Stimulated activated CD8-positive, alpha-beta memory T cell treated with anti-CD3 and anti-CD28 coated beads, Interleukin-4, amount 100 ng/mL, for 24 hours (primary cell): ENCODE results near the gene ARMC8.

Experiments used
- DNase-seq: peaks from one replicate; pipeline ENCODE4 v3.0.0-alpha.2; 2020; ENCODE audit warnings: low read depth

ARMC8 gene

DNA sequence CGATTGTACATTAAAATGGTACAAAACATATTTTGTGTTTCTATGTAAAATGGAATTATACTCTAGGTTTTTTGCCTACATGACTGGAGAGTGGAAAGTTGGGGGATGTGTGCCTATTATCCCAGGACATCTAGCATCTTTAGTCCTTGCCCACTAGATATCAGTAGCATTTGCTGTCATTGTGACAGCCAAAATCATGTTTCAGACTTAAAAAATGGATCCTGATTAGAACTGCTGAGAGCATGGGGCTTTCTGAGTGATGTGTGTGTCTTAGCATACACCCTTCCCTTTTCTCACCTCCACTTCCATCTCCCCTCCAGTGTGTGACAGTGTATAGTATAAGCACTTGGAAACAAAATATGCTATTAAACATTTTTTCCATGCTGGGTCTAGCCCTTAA lies 13.3 kb downstream of the ARMC8 start:
- no peak for DNase-seq

DNA sequence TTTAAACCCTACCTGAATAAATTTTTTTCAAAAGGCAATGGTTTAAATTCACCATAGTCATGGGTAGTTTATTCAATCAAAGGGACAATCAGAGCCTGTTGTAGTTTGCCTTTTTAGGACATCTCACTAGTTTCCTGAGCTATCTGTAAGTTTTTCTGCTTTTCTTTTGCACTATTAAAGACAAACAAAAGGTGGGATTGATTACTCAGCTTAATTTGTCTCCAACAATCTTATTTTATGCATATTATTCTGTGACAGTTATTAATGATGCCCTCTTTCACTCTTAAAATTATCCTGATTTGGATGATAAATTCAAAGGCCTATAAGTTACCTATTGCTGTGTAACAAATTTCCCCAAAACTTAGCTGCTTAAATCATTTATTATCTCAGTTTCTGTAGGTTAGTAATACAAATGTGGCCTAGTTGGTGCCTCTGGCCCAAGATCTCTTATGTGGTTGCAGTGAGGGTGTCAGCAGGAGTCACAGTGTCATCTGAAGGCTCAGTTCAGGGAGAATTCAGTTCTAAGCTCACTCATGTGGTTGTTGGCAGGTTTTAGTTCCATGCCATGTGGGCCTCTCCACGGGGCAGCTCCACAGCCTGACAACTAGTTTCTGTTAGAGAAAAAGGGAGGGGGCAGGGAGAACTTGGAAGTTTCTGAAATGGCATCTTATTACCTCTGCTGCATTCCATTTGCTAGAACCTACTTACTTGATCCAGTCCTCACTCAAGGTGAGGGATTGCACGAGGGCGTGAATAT lies 16.0 kb downstream of the ARMC8 start:
- no peak for DNase-seq

DNA sequence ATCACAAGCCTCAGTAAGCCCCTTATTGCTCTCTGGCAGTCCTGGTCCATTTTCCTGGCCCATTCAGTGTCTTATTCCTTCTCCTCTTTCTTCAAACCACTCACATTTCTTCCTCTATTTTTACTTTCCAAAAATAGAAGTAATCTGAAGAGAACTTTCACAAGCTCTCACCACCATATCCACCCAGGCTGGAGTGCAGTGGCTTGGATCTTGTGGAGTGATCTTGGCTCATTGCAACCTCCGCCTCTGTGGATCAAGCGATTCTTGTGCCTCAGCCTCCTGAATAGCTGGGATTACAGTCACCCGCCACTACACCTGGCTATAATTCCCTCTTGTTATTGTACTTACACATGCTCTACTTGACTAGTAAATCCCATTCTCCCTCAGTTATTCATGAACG lies 16.8 kb downstream of the ARMC8 start:
- no peak for DNase-seq

DNA sequence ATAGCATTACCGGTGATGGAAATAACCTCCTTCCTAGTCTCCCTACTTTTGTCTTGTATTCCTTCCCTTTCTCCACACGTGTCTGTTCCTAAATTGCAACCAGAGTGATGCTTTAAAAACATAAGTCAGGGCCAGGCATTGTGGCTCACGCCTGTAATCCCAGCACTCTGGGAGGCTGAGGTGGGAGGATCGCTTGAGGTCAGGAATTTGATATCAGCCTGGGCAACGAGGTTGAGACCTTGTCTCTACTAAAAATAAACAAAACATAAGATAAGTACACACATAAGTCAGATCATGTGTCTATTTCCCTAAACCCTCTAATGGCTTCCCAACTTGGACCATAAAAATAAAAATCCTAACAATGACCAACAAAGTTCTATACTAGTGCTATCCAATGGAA lies 18.4 kb downstream of the ARMC8 start:
- no peak for DNase-seq

DNA sequence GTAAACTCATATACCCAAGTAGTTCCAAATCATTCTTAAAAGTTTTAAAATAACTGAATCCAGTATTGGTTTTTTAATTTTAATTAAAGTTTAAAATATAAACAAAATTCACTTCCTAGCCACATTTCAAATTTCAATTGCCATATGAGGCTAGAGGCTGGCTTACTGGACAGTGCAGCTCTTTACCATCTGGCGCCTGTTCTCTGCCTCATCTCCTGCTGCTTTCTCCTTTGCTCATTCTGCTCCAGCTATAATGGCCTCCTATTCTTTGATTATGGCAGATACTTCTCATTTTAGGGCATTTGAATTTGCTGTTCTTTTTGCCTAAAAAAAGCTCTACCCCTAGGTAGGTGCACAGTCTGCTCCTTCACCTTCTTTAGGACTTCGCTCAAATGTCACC lies 19.1 kb downstream of the ARMC8 start:
- no peak for DNase-seq

DNA sequence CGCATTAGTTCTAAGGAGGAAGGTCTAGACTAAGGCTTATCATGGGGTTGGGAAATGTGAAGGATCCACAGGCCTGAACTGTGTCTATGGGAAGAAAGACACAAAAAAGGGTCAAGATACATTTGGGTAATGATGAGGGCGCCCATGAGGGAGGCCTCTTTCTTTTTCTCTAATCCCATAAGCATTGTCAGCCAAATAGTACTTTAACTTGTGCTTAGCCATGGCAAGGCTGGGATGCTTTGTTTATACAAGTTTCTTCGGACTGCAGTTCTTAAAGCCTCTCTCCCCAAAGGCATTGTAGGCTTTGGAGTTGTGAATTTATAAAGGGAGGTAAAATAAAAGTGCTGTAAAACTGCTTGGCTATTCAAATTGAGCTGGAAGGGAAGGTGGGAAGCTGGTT lies 23.4 kb downstream of the ARMC8 start:
- no peak for DNase-seq

DNA sequence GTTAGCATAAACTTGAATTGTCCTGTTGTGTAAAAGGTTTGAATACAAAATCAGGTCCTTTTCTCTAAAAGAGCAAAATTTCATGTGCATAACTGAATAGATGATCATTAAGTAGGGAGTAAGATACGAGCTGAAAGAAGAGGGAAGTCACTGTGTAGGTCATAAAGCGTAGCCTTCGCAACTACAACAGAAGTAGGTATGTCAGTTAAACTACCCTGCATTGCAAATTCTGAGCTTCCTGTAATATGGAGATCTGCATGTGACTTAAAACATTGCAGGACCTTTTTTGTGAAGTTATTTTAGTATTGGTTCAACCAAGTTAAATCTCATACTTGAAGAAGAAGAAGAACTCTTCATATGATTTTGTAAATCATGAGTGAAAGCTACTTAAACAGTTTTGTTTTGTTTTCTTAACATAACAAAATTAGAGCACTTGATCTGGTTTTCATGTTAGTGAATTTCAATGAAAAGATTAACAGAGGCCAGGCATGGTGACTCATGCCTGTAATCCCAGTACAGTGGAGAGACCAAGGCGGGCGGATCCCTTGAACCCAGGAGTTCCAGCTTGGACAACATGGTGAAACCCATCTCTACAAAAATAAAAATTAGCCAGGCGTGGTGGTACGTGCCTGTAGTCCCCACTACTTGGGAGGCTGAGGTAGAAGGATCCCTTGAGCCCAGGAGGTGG lies 26.4 kb downstream of the ARMC8 start:
- no peak for DNase-seq

DNA sequence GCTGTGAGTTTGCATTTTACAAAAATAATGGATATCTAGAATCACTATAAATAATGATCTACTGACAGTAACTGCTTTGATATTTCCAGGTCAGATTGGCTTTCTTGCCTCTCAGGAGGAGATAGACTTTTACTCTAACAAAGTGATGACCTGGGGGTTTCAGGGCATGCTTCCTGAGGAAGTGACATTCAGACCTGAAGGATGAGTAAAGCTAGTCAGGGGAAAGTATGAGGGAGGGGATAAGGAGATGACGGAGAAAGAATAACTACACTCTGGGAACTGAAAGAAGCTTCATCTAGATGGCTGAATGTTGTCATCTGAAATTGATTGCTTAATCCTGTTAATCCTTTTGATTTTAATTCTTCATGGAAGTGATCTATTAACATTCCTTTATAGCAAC lies 32.2 kb downstream of the ARMC8 start:
- DNase-seq = no peak

DNA sequence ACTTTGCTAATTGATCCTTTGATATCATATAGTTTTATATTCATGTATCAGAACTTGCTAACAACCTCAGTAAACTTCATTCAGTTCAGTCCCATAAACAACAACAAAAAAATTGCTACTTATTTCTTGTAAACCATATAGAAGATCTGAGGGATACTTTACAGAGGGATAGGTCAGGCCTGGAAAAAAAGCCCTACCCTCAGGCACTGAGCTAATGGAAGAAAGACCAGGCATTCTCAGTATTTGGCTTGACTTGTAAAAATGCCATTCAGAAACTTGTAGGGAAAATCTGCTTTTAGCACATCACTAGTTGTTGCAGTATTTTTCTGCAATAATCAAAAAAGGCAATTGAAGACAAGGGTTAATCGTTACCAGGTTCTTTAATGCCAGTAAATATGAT lies 33.1 kb downstream of the ARMC8 start:
- DNase-seq = no peak

DNA sequence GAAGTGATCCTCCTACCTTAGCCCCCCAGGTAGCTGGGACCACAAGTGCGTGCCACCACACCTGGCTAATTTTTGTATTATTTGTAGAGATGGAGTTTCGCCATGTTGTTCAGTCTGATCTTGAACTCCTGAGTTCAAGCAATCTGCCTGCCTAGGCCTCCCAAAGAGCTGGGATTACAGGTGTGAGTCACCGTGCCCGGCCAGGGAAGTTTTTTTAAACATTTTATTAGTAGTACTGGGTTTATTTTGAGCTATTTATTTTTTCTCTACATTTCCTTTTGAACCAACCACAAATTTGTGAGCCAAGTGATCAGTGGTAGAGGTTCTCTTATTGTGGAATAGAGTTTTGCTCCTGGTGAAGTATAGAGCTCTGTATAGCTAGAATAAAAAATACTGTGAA lies 33.7 kb downstream of the ARMC8 start:
- DNase-seq = no peak

DNA sequence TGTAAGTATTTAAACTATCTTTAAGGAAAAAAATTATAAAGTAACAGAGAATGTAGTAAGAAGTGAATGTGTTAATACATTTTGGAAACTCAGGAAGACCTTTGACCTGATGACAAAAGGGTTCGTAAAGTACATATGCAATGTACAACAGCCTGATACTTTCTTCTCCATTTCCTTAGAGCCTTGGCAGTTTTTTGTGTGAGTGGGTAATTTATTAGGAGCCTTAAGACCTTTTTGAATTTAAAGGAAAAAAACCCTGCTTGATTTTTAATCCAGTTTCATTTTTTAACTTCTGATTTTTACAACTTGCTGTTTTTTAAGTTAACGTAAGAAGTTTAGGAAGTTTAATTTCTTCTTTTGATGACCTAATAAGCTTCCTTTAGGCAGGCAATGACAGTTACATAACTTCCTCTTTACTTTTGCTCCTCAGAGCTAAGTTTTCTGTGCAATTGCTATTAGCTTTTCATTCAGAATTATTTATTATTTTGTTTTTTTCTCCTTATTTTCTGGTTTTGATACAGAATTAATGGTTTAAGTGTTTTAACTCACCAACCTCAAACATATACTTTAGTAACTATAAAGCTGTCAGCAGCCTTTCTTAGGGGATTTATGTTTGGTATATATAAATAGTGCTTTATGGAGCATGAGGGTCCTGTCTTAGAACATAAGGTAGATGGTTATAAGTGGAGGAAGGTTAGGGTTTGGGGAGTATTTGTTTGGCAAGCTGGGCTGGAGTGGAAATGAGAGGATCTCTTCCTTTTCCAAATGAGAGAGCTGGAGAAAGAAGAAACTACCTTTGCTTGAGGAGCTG lies 35.2 kb downstream of the ARMC8 start:
- no peak for DNase-seq

DNA sequence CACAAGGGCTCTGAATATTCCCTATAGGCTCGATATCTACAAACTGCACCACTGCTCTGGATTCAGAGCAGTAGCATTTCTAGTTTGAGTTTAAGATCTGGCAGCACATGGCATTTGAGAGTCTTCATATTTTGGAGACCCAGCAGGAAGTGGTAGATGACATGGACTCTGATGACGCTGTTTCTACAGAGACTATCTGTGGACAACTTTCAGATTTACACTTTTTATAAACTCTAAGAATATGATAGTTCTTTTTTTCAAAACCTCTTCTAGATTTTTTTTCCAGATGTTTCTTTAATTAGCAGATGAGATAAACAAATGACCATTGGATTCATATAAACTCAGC lies 35.8 kb downstream of the ARMC8 start:
- no peak for DNase-seq

DNA sequence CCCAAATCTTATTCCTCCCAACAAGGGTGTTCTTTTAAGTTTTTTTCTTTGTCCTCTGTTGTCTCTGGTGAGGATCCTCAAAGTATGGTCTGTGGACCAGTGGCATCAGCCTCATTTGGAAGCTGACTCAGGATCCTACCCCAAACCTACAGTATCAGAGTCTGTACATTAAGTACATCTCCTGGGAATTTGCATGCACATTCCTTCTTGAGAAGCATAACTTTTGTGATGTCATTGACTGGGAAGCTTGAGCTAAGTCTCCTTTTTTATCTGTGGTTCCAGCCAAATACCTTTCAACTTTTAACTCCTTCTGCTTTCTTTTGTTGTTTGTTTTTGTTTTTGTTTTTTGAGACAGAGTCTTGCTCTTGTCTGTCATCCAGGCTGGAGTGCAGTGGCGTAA lies 40.5 kb downstream of the ARMC8 start:
- no peak for DNase-seq

DNA sequence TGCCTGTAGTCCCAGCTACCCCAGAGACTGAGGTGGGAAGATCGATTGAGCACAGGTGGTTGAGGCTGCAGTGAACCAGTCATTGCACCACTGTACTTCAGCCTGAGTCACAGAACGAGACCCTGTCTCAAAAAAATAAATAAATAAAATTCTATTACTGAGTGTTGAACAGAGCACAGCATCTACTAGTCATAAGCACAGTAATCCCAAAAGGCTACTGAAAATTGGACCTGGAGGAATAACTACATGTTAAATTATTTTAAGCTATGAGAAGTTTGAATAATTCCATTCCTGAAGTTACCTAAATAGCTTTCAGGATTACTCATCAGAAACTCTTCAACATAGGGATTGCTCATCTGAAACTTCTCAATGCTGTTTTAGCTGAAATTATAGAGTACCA lies 43.4 kb downstream of the ARMC8 start:
- DNase-seq = no peak

DNA sequence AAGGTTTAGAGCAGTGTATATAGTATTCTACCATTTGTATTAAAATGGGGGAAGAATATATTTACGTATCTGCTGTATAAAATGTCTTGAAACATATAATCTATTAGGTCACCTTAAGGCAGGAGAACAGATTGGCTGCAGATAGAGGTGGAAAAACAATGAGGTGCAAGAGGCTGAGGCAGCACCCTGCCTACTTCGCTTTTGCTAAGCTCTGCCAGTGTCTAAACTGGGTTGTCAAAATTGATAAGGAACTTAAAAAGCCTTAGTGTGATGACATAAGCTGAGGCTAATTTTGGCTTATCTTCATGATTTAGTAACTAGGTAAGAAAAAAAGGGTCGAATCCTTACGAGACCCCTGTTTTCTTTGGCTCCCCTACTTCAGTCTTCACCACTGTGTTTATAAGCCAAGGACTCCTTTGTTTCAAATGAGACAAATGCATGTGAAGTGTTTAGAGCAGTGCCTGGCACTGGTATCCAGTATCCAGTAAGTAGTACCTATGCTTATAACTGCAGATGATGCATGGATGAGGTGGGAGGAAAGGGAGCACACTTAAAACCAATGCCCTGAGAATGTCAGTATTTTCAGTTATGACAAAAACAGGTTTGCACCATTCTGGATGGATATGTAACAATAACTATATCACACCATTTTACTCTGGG lies 45.7 kb downstream of the ARMC8 start:
- no peak for DNase-seq

DNA sequence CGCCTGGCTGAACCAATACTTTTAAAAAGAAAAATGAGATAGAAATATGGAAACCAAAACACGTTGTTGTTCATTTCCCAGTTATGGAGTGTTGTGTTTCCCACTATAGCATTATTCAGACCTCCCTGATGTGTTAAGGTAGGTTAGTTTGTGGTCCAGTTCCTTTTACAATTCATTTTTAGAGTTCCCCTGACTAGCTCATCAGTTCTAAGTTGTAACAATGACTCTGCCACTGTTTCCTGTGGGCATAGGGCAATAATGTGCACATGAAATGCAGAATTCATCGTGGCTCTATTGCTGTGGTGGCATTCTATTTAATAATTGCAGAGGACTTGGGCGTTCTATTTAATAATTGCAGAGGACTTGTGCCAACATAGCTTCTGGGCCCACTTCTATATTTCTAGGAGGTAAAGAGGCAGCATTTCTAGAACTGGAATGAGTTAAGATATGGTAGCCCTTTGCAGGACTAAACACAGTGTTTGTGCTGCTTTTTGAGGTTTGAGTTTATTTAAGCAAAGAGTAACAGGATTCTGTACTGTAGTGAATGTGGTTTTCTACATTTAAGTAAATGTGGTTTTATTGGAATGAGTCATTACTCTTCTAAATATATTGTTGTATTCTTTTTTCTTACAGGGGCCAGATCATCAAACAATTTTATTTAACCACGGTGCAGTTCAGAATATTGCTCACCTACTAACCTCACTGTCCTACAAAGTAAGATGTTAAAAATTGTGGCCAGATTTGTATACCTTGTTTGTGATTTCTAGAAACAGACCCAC lies 47.5 kb downstream of the ARMC8 start:
- DNase-seq = no peak

DNA sequence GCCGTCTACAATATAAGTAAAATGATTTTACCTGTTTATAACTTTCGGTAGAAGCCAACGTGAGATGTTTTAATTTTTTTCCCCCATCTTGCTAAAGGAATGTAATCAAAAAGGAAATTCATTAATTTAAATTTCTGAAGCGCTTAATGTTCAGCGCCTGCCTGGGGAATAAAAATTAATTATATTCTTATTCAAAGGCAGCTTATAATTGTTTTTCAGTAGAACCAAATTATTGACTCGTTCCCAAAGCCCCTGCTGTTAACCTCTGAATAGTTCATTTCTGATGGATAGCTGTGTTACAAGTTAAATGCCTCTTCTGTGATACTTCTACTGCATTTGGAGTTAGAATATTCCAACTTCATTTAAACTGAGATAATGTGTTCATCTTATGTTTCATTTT lies 51.6 kb downstream of the ARMC8 start:
- no peak for DNase-seq

DNA sequence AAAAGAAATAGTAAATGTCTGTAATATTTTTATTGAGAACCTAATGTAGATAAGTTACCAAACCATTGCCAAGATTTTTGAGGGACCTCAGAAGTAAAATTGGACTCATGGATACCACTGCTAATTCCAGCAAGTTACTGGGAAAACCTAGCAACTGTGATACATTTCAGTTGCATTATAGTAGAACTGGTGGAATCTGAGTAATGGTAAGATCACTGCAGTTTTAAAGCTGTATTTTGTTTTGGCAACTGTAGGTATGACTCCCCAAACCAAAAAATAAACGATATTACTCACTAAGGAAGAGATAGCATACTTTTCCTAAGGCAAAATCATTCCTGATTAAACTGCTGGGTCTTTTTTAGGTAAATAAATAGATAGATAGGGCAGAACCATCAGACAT lies 54.0 kb downstream of the ARMC8 start:
- no peak for DNase-seq

DNA sequence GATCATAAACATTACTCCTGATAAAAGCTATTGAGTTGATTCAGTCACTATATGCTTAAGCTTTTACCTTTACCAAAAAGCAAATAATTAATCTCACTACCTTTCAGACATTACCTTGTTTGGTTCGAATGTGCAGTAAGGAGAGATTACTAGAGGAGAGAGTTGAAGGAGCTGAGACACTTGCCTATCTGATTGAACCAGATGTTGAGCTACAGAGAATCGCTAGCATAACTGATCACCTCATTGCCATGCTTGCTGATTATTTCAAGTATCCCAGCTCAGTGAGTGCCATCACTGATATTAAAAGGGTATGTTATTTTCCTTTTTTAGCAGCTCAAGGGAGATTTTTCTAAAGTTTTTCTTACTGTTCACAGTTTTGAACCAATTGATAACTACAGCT lies 54.6 kb downstream of the ARMC8 start:
- DNase-seq = no peak

DNA sequence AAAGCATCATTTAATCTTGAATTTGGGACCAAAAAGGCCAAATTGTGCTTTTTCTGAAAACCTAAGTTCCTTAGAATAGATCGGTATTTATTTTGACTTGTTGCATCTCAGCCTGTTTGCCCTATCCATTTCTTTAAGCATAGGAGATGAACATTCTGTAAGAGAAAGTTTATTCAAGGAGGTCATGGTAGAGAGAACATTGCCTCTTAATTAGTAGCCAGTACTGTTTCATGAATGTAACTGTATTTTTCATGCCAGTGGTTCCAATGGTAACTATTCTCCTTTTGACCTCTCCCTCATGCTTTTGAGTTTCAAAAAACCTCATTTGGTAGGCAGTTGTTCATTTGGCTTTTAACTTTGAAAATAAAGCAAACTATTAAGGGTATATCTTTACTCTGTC lies 55.4 kb downstream of the ARMC8 start:
- no peak for DNase-seq

DNA sequence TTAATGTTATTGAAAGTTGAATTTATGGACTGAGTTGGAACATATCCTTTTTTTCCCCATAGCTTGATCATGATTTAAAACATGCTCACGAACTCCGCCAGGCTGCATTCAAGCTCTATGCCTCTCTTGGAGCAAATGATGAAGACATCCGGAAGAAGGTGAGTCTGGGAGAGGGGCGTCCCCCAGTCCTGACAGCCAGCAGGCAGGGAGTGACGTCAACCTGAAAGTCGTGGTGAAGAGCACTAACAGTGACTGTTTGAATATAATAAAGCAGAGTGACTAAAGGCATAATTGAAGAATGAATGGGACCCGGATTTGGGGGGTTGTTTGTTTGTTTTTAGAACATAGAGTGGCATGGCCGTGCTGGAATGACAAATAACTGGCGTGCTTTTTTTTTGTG lies 57.9 kb downstream of the ARMC8 start:
- DNase-seq = no peak

DNA sequence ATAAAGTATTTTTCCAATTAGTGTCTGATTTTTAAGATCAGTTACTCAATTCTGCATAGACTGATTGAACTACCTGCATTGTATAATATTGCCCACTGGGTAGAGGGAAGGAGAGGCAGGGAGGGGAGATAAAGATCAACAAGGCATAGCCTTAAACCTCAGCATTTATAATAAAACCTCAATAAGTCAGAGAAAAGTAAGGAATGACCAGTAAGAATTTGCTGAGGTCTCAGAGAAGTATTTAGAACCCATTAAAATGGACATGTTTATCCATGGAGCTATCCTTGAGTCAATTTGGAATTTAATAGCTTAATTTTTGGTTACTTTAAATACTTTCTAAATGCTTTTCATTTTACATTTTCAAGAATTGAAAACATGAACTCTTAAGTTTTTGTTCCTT lies 62.5 kb downstream of the ARMC8 start:
- no peak for DNase-seq
